ENCODE measurements around the gene PROB1.

Gene PROB1

GRCh38 chr5:139425497-139425896, 30.6 kb upstream of the PROB1 start:
- peaks cover 18% of the 10 kb centered on the region for H3K36me3 ChIP-seq (ENCODE audit: control insufficient read depth, insufficient read depth, low read length)
- no peaks in the 10 kb centered on the region for H3K4me1 ChIP-seq (ENCODE audit: control insufficient read depth, insufficient read depth, low read length)
- H3K27ac ChIP-seq (ENCODE audit: insufficient read depth, low read depth, low read length, poor library complexity, severe bottlenecking): no peak overlapping the region
- no peak overlapping the region for H3K4me3 ChIP-seq (ENCODE audit: insufficient read depth, low read depth, low read length)
- WGBS, 2 experiments: 88 to 89% methylated on average over 5 of the region's 5 CpGs
- H3K9me3 ChIP-seq (ENCODE audit: control insufficient read depth, low read length): no peaks in the 10 kb centered on the region
- no peaks in the 10 kb centered on the region for H3K27me3 ChIP-seq (ENCODE audit: control insufficient read depth, insufficient read depth, low read length, poor library complexity, severe bottlenecking)

GRCh38 chr5:139422307-139422893, 27.5 kb upstream of the PROB1 start:
- Histone ChIP-seq H3K27me3 (ENCODE audit: control insufficient read depth, insufficient read depth, low read length, poor library complexity, severe bottlenecking) (no peaks in the 10 kb centered on the region), H3K36me3 (ENCODE audit: control insufficient read depth, insufficient read depth, low read length) (peaks cover 16% of the 10 kb centered on the region), H3K27ac (ENCODE audit: insufficient read depth, low read depth, low read length, poor library complexity, severe bottlenecking) (no peak overlapping the region), H3K4me3 (ENCODE audit: insufficient read depth, low read depth, low read length) (no peak overlapping the region), H3K4me1 (ENCODE audit: control insufficient read depth, insufficient read depth, low read length) (peaks cover 21% of the 10 kb centered on the region), H3K9me3 (ENCODE audit: control insufficient read depth, low read length) (no peaks in the 10 kb centered on the region)
- 32 to 63% methylated on average over 3 to 5 of the region's 5 CpGs for WGBS, 2 experiments

GRCh38 chr5:139419226-139420192, 24.6 kb upstream of the PROB1 start:
- peaks cover 21% of the 10 kb centered on the region for H3K4me1 ChIP-seq (ENCODE audit: control insufficient read depth, insufficient read depth, low read length)
- peaks cover 7% of the 10 kb centered on the region for H3K36me3 ChIP-seq (ENCODE audit: control insufficient read depth, insufficient read depth, low read length)
- no peak overlapping the region for H3K4me3 ChIP-seq (ENCODE audit: insufficient read depth, low read depth, low read length)
- peak overlapping the region; percentile 0 for H3K27ac ChIP-seq (ENCODE audit: insufficient read depth, low read depth, low read length, poor library complexity, severe bottlenecking)
- H3K27me3 ChIP-seq (ENCODE audit: control insufficient read depth, insufficient read depth, low read length, poor library complexity, severe bottlenecking): no peaks in the 10 kb centered on the region
- 68 to 73% methylated on average over 9 of the region's 9 CpGs for WGBS, 2 experiments
- H3K9me3 ChIP-seq (ENCODE audit: control insufficient read depth, low read length): no peaks in the 10 kb centered on the region

GRCh38 chr5:139418793-139419192, 23.9 kb upstream of the PROB1 start:
- Histone ChIP-seq H3K4me1 (ENCODE audit: control insufficient read depth, insufficient read depth, low read length) (peaks cover 21% of the 10 kb centered on the region), H3K27ac (ENCODE audit: insufficient read depth, low read depth, low read length, poor library complexity, severe bottlenecking) (no peak overlapping the region), H3K36me3 (ENCODE audit: control insufficient read depth, insufficient read depth, low read length) (peaks cover 6% of the 10 kb centered on the region), H3K9me3 (ENCODE audit: control insufficient read depth, low read length) (no peaks in the 10 kb centered on the region), H3K27me3 (ENCODE audit: control insufficient read depth, insufficient read depth, low read length, poor library complexity, severe bottlenecking) (no peaks in the 10 kb centered on the region), H3K4me3 (ENCODE audit: insufficient read depth, low read depth, low read length) (no peak overlapping the region)
- 67 to 75% methylated on average over 1 of the region's 1 CpG for WGBS, 2 experiments

GRCh38 chr5:139417214-139417613, 22.3 kb upstream of the PROB1 start:
- H3K27ac ChIP-seq (ENCODE audit: insufficient read depth, low read depth, low read length, poor library complexity, severe bottlenecking): no peak overlapping the region
- H3K9me3 ChIP-seq (ENCODE audit: control insufficient read depth, low read length): no peaks in the 10 kb centered on the region
- H3K27me3 ChIP-seq (ENCODE audit: control insufficient read depth, insufficient read depth, low read length, poor library complexity, severe bottlenecking): no peaks in the 10 kb centered on the region
- H3K4me1 ChIP-seq (ENCODE audit: control insufficient read depth, insufficient read depth, low read length): peaks cover 21% of the 10 kb centered on the region
- H3K36me3 ChIP-seq (ENCODE audit: control insufficient read depth, insufficient read depth, low read length): no peaks in the 10 kb centered on the region
- H3K4me3 ChIP-seq (ENCODE audit: insufficient read depth, low read depth, low read length): no peak overlapping the region
- WGBS, 2 experiments: 93% methylated on average over 4 of the region's 4 CpGs

GRCh38 chr5:139416651-139417050, 21.7 kb upstream of the PROB1 start:
- peaks cover 21% of the 10 kb centered on the region for H3K4me1 ChIP-seq (ENCODE audit: control insufficient read depth, insufficient read depth, low read length)
- no peak overlapping the region for H3K27ac ChIP-seq (ENCODE audit: insufficient read depth, low read depth, low read length, poor library complexity, severe bottlenecking)
- no peak overlapping the region for H3K4me3 ChIP-seq (ENCODE audit: insufficient read depth, low read depth, low read length)
- no peaks in the 10 kb centered on the region for H3K27me3 ChIP-seq (ENCODE audit: control insufficient read depth, insufficient read depth, low read length, poor library complexity, severe bottlenecking)
- no peaks in the 10 kb centered on the region for H3K36me3 ChIP-seq (ENCODE audit: control insufficient read depth, insufficient read depth, low read length)
- 94 to 96% methylated on average over 9 of the region's 9 CpGs for WGBS, 2 experiments
- no peaks in the 10 kb centered on the region for H3K9me3 ChIP-seq (ENCODE audit: control insufficient read depth, low read length)

GRCh38 chr5:139415869-139416268, 21.0 kb upstream of the PROB1 start:
- Histone ChIP-seq H3K4me1 (ENCODE audit: control insufficient read depth, insufficient read depth, low read length) (peaks cover 21% of the 10 kb centered on the region), H3K36me3 (ENCODE audit: control insufficient read depth, insufficient read depth, low read length) (no peaks in the 10 kb centered on the region), H3K4me3 (ENCODE audit: insufficient read depth, low read depth, low read length) (no peak overlapping the region), H3K9me3 (ENCODE audit: control insufficient read depth, low read length) (no peaks in the 10 kb centered on the region), H3K27me3 (ENCODE audit: control insufficient read depth, insufficient read depth, low read length, poor library complexity, severe bottlenecking) (no peaks in the 10 kb centered on the region), H3K27ac (ENCODE audit: insufficient read depth, low read depth, low read length, poor library complexity, severe bottlenecking) (no peak overlapping the region)

- Histone ChIP-seq H3K4me1 (ENCODE audit: control insufficient read depth, insufficient read depth, low read length) (peaks cover 21% of the 10 kb centered on the region), H3K4me3 (ENCODE audit: insufficient read depth, low read depth, low read length) (no peak overlapping the region), H3K9me3 (ENCODE audit: control insufficient read depth, low read length) (no peaks in the 10 kb centered on the region), H3K27ac (ENCODE audit: insufficient read depth, low read depth, low read length, poor library complexity, severe bottlenecking) (no peak overlapping the region), H3K27me3 (ENCODE audit: control insufficient read depth, insufficient read depth, low read length, poor library complexity, severe bottlenecking) (no peaks in the 10 kb centered on the region), H3K36me3 (ENCODE audit: control insufficient read depth, insufficient read depth, low read length) (no peaks in the 10 kb centered on the region)
- 95 to 97% methylated on average over 8 of the region's 8 CpGs for WGBS, 2 experiments
Observed at GRCh38 chr5:139415221-139415861, 20.4 kb upstream of the PROB1 start.

- Histone ChIP-seq H3K27ac (ENCODE audit: insufficient read depth, low read depth, low read length, poor library complexity, severe bottlenecking) (no peak overlapping the region), H3K27me3 (ENCODE audit: control insufficient read depth, insufficient read depth, low read length, poor library complexity, severe bottlenecking) (no peaks in the 10 kb centered on the region), H3K36me3 (ENCODE audit: control insufficient read depth, insufficient read depth, low read length) (no peaks in the 10 kb centered on the region), H3K9me3 (ENCODE audit: control insufficient read depth, low read length) (no peaks in the 10 kb centered on the region), H3K4me3 (ENCODE audit: insufficient read depth, low read depth, low read length) (no peak overlapping the region), H3K4me1 (ENCODE audit: control insufficient read depth, insufficient read depth, low read length) (peaks cover 14% of the 10 kb centered on the region)
- WGBS, 2 experiments: 95% methylated on average over 9 of the region's 9 CpGs
Observed at GRCh38 chr5:139414581-139415130, 19.8 kb upstream of the PROB1 start.

GRCh38 chr5:139413963-139414362, 19.1 kb upstream of the PROB1 start:
- Histone ChIP-seq H3K4me3 (ENCODE audit: insufficient read depth, low read depth, low read length) (no peak overlapping the region), H3K4me1 (ENCODE audit: control insufficient read depth, insufficient read depth, low read length) (peaks cover 8% of the 10 kb centered on the region), H3K27me3 (ENCODE audit: control insufficient read depth, insufficient read depth, low read length, poor library complexity, severe bottlenecking) (no peaks in the 10 kb centered on the region), H3K9me3 (ENCODE audit: control insufficient read depth, low read length) (no peaks in the 10 kb centered on the region), H3K27ac (ENCODE audit: insufficient read depth, low read depth, low read length, poor library complexity, severe bottlenecking) (no peak overlapping the region), H3K36me3 (ENCODE audit: control insufficient read depth, insufficient read depth, low read length) (no peaks in the 10 kb centered on the region)
- WGBS, 2 experiments: 95 to 97% methylated on average over 6 of the region's 6 CpGs

Measured in ectodermal cell (in vitro differentiated cells).